WTC11 (cell line): ENCODE results near the gene TTLL5.

ENCODE experiments used
- ATF1 ChIP-seq: sonication (generic); formaldehyde crosslinking; IDR thresholded peaks from 2 replicates; pipeline ENCODE4 v1.8.1; 2023; ENCODE audit warnings: mild to moderate bottlenecking, moderate library complexity, missing genetic modification reagents
- CTCF ChIP-seq: fragments of 200-600 bp; IDR thresholded peaks from 2 replicates; pipeline ENCODE4 v1.8.0; 2022; ENCODE audit warnings: antibody characterized with exemption
- GTF2I ChIP-seq: fragments of 250-450 bp; sonication (Bioruptor Pico); conservative IDR thresholded peaks from 2 replicates; pipeline ENCODE4 v1.4.0; 2021; ENCODE audit warnings: mild to moderate bottlenecking
- MLX ChIP-seq: sonication (generic); formaldehyde crosslinking; IDR thresholded peaks from 2 replicates; pipeline ENCODE4 v1.8.1; 2023; ENCODE audit warnings: mild to moderate bottlenecking, missing genetic modification reagents, moderate library complexity
- NR3C1 ChIP-seq: sonication (generic); formaldehyde crosslinking; conservative IDR thresholded peaks from 2 replicates; pipeline ENCODE4 v1.8.1; 2023; ENCODE audit warnings: low read depth, mild to moderate bottlenecking, missing genetic modification reagents
- SP1 ChIP-seq: sonication (generic); formaldehyde crosslinking; conservative IDR thresholded peaks from 2 replicates; pipeline ENCODE4 v1.8.1; 2022; ENCODE audit warnings: missing genetic modification reagents
- ZNF532 ChIP-seq: fragments of 250-450 bp; sonication (Bioruptor Pico); IDR thresholded peaks from 2 replicates; pipeline ENCODE4 v1.9.0; 2021; ENCODE audit warnings: mild to moderate bottlenecking, borderline replicate concordance

- TF ChIP-seq CTCF (no peak), GTF2I (CRISPR knock-in tag) (no peak), ATF1 (CRISPR knock-in tag) (no peak), MLX (CRISPR knock-in tag) (no peak), SP1 (CRISPR knock-in tag) (no peak), NR3C1 (CRISPR knock-in tag) (no peak), ZNF532 (CRISPR knock-in tag) (no peak)
Measured at GRCh38 chr14:75877884-75878283, 216.8 kb downstream of the TTLL5 start.
